ENCODE data around the gene PPP1R26. TPM values are rescaled to one million over a fixed set of nuclear protein-coding genes. Genes with fewer than 3 reads are reported as not detected.

The PPP1R26 gene
- total and polyA plus RNA-seq, 2 of the 13 experiments (the other 11 are each of a cell fraction or from before 2014, with no cell fraction given) = 8.6 to 11.6 TPM

DNA sequence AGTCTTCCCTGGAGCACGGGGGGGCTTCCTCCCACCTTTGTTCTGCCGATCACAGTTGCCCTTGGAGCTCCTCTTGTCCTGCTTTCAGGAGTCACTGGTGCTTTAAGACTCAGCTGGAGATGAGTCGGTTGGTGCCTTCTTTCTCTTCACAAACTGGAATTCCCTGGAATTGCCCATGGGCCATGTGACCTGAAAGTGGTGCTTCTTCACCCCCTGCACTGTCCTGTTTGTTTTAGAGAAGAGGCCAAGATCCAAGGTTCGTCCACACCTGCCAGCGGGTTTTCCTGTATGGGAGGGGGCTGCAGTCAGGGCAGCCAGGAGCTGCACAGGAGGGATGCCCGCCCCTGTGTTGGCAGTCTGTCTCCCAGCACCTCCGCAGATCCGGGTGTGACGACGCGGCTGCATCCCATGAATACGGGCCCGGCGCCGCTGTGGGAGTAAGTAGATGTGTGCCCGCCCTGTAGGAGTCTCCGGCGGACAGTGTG is 11.4 kb downstream of the PPP1R26 start (continued):
- TF ChIP-seq, protein P1, sequence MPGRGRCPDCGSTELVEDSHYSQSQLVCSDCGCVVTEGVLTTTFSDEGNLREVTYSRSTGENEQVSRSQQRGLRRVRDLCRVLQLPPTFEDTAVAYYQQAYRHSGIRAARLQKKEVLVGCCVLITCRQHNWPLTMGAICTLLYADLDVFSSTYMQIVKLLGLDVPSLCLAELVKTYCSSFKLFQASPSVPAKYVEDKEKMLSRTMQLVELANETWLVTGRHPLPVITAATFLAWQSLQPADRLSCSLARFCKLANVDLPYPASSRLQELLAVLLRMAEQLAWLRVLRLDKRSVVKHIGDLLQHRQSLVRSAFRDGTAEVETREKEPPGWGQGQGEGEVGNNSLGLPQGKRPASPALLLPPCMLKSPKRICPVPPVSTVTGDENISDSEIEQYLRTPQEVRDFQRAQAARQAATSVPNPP (CRISPR knock-in tag; IDR thresholded peaks at IDR 0.05) = no peak
- TF ChIP-seq ZBTB34 (CRISPR knock-in tag; IDR thresholded peaks at IDR 0.05) (no peak), CBX1 (IDR thresholded peaks at IDR 0.05; ENCODE audit: low read depth) (no peak), ZNF451 (CRISPR knock-in tag; IDR thresholded peaks at IDR 0.05) (no peak; the same call in 1 of the 2 replicates), ZNF709 (CRISPR knock-in tag; IDR thresholded peaks at IDR 0.05) (no peak), BRD4 (CRISPR knock-in tag; IDR thresholded peaks at IDR 0.05) (no peak), RBM39 (IDR thresholded peaks at IDR 0.05; ENCODE audit: low read depth, low read length, poor library complexity, severe bottlenecking) (no peak), GATA4 (IDR thresholded peaks at IDR 0.05; ENCODE audit: borderline replicate concordance, low read depth) (no peak), ZNF879 (CRISPR knock-in tag; IDR thresholded peaks at IDR 0.05) (no peak), ZNF18 (CRISPR knock-in tag; IDR thresholded peaks at IDR 0.05; ENCODE audit: insufficient replicate concordance) (no peak), ZSCAN12 (CRISPR knock-in tag; IDR thresholded peaks at IDR 0.05) (no peak), ZNF589 (CRISPR knock-in tag; conservative IDR thresholded peaks at IDR 0.05) (no peak), ZFP37 (CRISPR knock-in tag; IDR thresholded peaks at IDR 0.05; ENCODE audit: borderline replicate concordance) (no peak), ZNF446 (CRISPR knock-in tag; IDR thresholded peaks at IDR 0.05) (no peak), ZNF687 (CRISPR knock-in tag; IDR thresholded peaks at IDR 0.05) (peak; percentile 86), NFE2L2 (IDR thresholded peaks at IDR 0.05; ENCODE audit: low read length) (no peak), EZH2 (conservative IDR thresholded peaks at IDR 0.05; ENCODE audit: low read depth, low read length) (no peak), KLF12 (CRISPR knock-in tag; IDR thresholded peaks at IDR 0.05; ENCODE audit: borderline replicate concordance) (no peak), XBP1 (CRISPR knock-in tag; IDR thresholded peaks at IDR 0.05) (no peak), ZNF547 (CRISPR knock-in tag; IDR thresholded peaks at IDR 0.05) (no peak), ZNF180 (CRISPR knock-in tag; IDR thresholded peaks at IDR 0.05; ENCODE audit: borderline replicate concordance, low read depth) (no peak)
- TF ChIP-seq, protein P2, sequence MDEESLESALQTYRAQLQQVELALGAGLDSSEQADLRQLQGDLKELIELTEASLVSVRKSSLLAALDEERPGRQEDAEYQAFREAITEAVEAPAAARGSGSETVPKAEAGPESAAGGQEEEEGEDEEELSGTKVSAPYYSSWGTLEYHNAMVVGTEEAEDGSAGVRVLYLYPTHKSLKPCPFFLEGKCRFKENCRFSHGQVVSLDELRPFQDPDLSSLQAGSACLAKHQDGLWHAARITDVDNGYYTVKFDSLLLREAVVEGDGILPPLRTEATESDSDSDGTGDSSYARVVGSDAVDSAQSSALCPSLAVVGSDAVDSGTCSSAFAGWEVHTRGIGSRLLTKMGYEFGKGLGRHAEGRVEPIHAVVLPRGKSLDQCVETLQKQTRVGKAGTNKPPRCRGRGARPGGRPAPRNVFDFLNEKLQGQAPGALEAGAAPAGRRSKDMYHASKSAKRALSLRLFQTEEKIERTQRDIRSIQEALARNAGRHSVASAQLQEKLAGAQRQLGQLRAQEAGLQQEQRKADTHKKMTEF (CRISPR knock-in tag; IDR thresholded peaks at IDR 0.05) = no peak; the same call in 1 of the 2 replicates

Measured in HepG2 (cell line).